ENCODE data around the gene SMIM41. TPM values are rescaled to one million over a fixed set of nuclear protein-coding genes. Genes with fewer than 3 reads are reported as not detected.
A peak's percentile ranks its signal among the peaks of the same experiment; 100 is the strongest.

The SMIM41 gene
- total RNA-seq, 1 donor: under 0.01 TPM

DNA sequence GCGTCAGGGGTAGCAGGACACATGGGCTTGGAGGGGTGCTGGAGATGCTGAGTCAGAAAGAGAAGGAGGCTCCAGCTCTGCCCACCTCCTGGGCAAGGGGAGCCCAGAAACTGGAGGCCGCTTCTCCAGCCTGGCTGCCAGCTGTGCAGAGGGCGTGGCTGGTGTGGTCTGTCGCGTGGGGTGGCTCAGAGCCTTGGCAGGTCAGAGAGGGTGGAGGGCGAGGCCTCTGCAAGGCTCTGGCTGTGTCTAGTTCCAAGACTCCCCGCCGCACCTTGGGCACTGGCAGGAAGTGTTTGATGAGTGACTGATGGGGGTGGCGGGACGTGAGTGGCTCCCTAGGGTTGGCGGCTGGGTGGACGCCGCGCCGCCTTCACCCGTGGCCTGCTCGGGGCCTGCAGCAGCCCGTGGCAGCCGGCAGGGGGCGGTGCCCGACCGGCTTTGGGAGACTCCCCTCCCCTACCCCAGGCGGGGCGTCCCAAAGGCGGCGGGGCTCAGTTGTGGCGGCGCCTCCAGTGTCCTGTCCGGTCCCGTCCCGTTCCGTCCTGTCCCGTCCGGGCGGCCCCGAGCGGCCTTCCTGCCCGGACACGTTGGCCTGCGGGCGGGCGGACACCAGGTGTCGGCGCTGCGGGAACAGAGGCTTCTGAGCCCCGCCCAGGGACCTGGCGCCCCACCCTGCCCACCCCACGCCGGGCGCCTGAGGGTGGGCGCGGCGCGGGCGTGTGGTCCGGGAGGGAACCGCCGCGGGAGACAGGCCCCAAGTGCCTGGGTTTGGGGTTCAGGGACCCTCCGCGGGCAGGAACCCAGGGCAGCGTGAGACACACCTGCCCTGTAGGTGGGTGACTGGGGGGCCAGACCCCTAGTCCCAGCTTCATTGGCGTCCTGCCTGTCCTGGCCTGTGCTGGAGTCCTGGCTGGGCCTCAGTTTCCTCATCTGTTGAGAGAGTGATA, 72.6 kb downstream of the SMIM41 start:
- DNase-seq (ENCODE audit: insufficient read length, low spot score, missing footprints): peak; percentile 99
- Histone ChIP-seq H3K79me2 (ENCODE audit: insufficient read depth, low read length) (no peaks in the 10 kb centered on the region), H2AFZ (ENCODE audit: low read length) (peak overlapping the region; percentile 83), H3K4me3 (ENCODE audit: insufficient read depth, low read length) (peak overlapping the region; percentile 64), H3K36me3 (ENCODE audit: insufficient read depth, low read length) (no peaks in the 10 kb centered on the region), H3K27me3 (ENCODE audit: insufficient read depth, low read length) (no peaks in the 10 kb centered on the region), H3K27ac (ENCODE audit: low read depth, low read length) (no peak overlapping the region), H3K4me1 (ENCODE audit: insufficient read depth, low read length) (peaks cover 19% of the 10 kb centered on the region), H3K4me2 (ENCODE audit: insufficient read depth, low read length) (peak overlapping the region; percentile 76), H3K9me3 (ENCODE audit: low read depth, low read length) (no peaks in the 10 kb centered on the region), H4K20me1 (ENCODE audit: insufficient read depth, low read length) (no peaks in the 10 kb centered on the region)
- TF ChIP-seq, protein P1, sequence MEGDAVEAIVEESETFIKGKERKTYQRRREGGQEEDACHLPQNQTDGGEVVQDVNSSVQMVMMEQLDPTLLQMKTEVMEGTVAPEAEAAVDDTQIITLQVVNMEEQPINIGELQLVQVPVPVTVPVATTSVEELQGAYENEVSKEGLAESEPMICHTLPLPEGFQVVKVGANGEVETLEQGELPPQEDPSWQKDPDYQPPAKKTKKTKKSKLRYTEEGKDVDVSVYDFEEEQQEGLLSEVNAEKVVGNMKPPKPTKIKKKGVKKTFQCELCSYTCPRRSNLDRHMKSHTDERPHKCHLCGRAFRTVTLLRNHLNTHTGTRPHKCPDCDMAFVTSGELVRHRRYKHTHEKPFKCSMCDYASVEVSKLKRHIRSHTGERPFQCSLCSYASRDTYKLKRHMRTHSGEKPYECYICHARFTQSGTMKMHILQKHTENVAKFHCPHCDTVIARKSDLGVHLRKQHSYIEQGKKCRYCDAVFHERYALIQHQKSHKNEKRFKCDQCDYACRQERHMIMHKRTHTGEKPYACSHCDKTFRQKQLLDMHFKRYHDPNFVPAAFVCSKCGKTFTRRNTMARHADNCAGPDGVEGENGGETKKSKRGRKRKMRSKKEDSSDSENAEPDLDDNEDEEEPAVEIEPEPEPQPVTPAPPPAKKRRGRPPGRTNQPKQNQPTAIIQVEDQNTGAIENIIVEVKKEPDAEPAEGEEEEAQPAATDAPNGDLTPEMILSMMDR (IDR thresholded peaks at IDR 0.05; ENCODE audit: extremely low read depth, low read depth, low read length): peak; percentile 71

DNA sequence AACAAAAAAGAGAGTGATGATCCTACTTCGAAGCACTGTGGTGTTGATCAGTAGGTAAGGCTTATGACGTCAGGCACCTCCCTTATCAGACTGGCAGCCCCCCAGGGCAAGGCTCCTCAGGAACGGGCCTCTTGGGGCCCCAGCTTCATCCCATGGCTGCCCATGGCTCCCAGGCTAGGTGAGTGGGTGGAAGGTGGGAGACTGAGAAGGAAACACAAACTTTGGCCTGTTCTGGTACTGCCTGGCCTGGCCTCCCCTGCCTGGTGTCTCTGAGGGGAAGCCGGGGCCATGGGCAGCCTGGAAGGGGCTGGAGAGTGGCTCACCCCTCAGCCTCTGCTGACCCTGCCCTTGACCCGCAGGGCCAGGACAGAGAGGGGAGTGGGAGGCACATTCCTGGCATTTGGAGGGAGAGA, 73.4 kb downstream of the SMIM41 start:
- no peak overlapping the region for H3K4me2 ChIP-seq (ENCODE audit: insufficient read depth, low read length)
- H3K4me1 ChIP-seq (ENCODE audit: insufficient read depth, low read length): peaks cover 14% of the 10 kb centered on the region
- no peaks in the 10 kb centered on the region for H3K79me2 ChIP-seq (ENCODE audit: insufficient read depth, low read length)
- no peak overlapping the region for H3K4me3 ChIP-seq (ENCODE audit: insufficient read depth, low read length)
- no peak overlapping the region for H3K27ac ChIP-seq (ENCODE audit: low read depth, low read length)
- no peaks in the 10 kb centered on the region for H3K36me3 ChIP-seq (ENCODE audit: insufficient read depth, low read length)
- H4K20me1 ChIP-seq (ENCODE audit: insufficient read depth, low read length): no peaks in the 10 kb centered on the region
- TF ChIP-seq, protein P1 (IDR thresholded peaks at IDR 0.05; ENCODE audit: extremely low read depth, low read depth, low read length): no peak
- H3K9me3 ChIP-seq (ENCODE audit: low read depth, low read length): no peaks in the 10 kb centered on the region
- peak; percentile 57 for DNase-seq (ENCODE audit: insufficient read length, low spot score, missing footprints)
- no peaks in the 10 kb centered on the region for H3K27me3 ChIP-seq (ENCODE audit: insufficient read depth, low read length)
- H2AFZ ChIP-seq (ENCODE audit: low read length): no peak overlapping the region

DNA sequence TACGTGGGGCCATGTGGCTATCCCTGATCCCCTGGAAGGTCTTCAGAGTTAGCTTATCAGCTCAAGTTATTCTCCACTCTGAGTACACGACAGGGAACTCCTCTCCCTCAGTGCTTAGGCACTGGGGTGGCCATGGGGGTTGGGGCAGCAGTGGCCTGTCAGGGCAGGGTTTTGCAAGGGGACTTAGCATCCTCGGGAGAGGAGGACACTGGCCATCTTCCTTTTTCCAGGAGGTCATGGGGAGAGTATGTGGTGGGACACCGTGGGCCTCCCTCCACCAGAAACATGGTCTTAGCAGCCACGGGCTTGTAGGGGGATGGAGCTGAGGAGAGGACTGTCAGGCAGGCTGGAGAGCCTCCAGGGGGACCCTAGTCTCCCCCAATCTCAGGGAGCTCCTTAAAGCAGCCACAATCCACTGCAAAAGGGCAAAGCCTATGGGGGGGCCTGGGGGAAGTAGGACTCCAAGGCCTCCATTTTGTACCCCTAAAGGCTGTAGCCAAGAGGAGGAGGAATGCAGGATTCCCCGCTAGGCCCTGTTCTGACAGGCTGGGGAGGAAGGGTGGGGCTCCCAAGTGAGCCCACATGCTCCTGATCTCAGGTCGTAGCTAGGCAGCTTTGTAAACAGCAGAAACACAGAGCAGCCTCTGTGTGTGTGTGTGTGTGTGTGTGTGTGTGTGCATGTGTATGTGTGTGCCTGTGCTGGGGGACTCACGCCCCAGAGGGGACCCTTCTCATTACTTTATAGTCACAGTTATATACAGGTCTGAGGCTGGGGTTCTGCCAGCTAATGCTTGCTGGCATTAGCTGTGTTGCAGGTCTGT, 75.8 kb downstream of the SMIM41 start:
- Histone ChIP-seq H3K4me3 (ENCODE audit: insufficient read depth, low read length) (no peak overlapping the region), H3K9me3 (ENCODE audit: low read depth, low read length) (no peaks in the 10 kb centered on the region), H3K36me3 (ENCODE audit: insufficient read depth, low read length) (no peaks in the 10 kb centered on the region), H3K79me2 (ENCODE audit: insufficient read depth, low read length) (no peaks in the 10 kb centered on the region), H3K27ac (ENCODE audit: low read depth, low read length) (no peak overlapping the region), H3K4me1 (ENCODE audit: insufficient read depth, low read length) (peaks cover 7% of the 10 kb centered on the region), H4K20me1 (ENCODE audit: insufficient read depth, low read length) (no peaks in the 10 kb centered on the region), H3K4me2 (ENCODE audit: insufficient read depth, low read length) (no peak overlapping the region), H3K27me3 (ENCODE audit: insufficient read depth, low read length) (no peaks in the 10 kb centered on the region), H2AFZ (ENCODE audit: low read length) (no peak overlapping the region)
- TF ChIP-seq, protein P1 (IDR thresholded peaks at IDR 0.05; ENCODE audit: extremely low read depth, low read depth, low read length): no peak
- DNase-seq (ENCODE audit: insufficient read length, low spot score, missing footprints): peak; percentile 72

- TF ChIP-seq, protein P1 (IDR thresholded peaks at IDR 0.05; ENCODE audit: extremely low read depth, low read depth, low read length): no peak
- Histone ChIP-seq H3K4me1 (ENCODE audit: insufficient read depth, low read length) (peaks cover 7% of the 10 kb centered on the region), H3K27me3 (ENCODE audit: insufficient read depth, low read length) (no peaks in the 10 kb centered on the region), H3K4me3 (ENCODE audit: insufficient read depth, low read length) (no peak overlapping the region), H2AFZ (ENCODE audit: low read length) (no peak overlapping the region), H3K9me3 (ENCODE audit: low read depth, low read length) (no peaks in the 10 kb centered on the region), H3K27ac (ENCODE audit: low read depth, low read length) (no peak overlapping the region), H3K79me2 (ENCODE audit: insufficient read depth, low read length) (no peaks in the 10 kb centered on the region), H4K20me1 (ENCODE audit: insufficient read depth, low read length) (no peaks in the 10 kb centered on the region), H3K4me2 (ENCODE audit: insufficient read depth, low read length) (no peak overlapping the region), H3K36me3 (ENCODE audit: insufficient read depth, low read length) (no peaks in the 10 kb centered on the region)
- no peak for DNase-seq (ENCODE audit: insufficient read length, low spot score, missing footprints)
Observed at GRCh38 chr12:52156311-52156710, 76.8 kb downstream of the SMIM41 start.

Data from osteoblast (primary cell).